Measurements from ENCODE around the gene SRPRA. TPM values are rescaled to one million over a fixed set of nuclear protein-coding genes. Genes with fewer than 3 reads are reported as not detected.

SRPRA gene
- total and polyA plus RNA-seq, 10 of the 15 experiments (the other 5 are each of a cell fraction or from before 2014, with no cell fraction given) = 29.6 to 131 (median 92.8) TPM

- TF ChIP-seq, protein P1, sequence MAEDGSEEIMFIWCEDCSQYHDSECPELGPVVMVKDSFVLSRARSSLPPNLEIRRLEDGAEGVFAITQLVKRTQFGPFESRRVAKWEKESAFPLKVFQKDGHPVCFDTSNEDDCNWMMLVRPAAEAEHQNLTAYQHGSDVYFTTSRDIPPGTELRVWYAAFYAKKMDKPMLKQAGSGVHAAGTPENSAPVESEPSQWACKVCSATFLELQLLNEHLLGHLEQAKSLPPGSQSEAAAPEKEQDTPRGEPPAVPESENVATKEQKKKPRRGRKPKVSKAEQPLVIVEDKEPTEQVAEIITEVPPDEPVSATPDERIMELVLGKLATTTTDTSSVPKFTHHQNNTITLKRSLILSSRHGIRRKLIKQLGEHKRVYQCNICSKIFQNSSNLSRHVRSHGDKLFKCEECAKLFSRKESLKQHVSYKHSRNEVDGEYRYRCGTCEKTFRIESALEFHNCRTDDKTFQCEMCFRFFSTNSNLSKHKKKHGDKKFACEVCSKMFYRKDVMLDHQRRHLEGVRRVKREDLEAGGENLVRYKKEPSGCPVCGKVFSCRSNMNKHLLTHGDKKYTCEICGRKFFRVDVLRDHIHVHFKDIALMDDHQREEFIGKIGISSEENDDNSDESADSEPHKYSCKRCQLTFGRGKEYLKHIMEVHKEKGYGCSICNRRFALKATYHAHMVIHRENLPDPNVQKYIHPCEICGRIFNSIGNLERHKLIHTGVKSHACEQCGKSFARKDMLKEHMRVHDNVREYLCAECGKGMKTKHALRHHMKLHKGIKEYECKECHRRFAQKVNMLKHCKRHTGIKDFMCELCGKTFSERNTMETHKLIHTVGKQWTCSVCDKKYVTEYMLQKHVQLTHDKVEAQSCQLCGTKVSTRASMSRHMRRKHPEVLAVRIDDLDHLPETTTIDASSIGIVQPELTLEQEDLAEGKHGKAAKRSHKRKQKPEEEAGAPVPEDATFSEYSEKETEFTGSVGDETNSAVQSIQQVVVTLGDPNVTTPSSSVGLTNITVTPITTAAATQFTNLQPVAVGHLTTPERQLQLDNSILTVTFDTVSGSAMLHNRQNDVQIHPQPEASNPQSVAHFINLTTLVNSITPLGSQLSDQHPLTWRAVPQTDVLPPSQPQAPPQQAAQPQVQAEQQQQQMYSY (CRISPR knock-in tag; IDR thresholded peaks at IDR 0.05) = no peak
- no peak for TF ChIP-seq ETV6 (conservative IDR thresholded peaks at IDR 0.05 in 1 of 2, IDR thresholded peaks at IDR 0.05 in 1 of 2; ENCODE audit: borderline replicate concordance in 1 of 2, low read depth in 1 of 2)
- TF ChIP-seq SIN3A (IDR thresholded peaks at IDR 0.05; ENCODE audit: low read depth, low read length) = no peak
These were observed 43.4 kb downstream of the SRPRA start (continued) for GRCh38 chr11:126225295-126225665.

DNA sequence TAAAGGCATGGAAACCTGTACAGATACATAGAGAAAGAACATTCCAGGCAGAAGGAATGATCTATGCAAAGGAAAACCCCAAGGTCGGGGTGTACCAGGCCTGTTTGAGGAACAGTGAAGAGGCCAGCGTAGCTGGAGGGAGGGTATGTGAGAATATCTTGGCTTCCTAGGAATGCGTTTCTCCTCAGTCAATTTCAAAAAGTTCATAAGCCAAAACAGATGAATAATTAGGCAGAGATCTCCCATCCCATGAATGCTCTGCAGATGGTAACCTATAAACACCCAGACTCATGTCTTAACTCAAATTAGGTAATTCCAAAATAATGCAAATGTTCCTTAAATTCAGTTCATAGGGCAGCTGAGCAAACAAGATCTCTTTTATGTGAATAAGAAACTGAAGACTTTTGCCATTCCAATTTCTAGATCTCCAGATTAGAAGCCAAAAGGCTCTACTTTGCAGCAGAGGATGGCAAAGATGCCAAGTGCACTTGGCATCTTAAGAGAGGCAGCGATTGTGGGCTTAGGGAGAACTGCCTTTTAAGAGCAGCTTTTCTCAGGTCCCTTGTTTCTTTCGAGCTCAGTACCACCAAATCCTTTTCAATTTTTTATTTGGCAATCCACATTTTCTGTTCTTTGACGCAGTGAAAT, 43.9 kb downstream of the SRPRA start:
- no peaks in the 10 kb centered on the region for H3K27me3 ChIP-seq (replicated peaks in 1 of 2; ENCODE audit: control insufficient read depth in 2 of 2, insufficient read depth in 2 of 2, low read length in 1 of 2)
- H4K20me1 ChIP-seq (ENCODE audit: control insufficient read depth, insufficient read depth) = no peaks in the 10 kb centered on the region
- RAD21 ChIA-PET (ENCODE audit: unreplicated experiment) = no interaction called here
- in situ Hi-C loops (cut with MboI) = no loop called here
- H3K79me2 ChIP-seq (ENCODE audit: control insufficient read depth, insufficient read depth, low read length) = peaks cover 5% of the 10 kb centered on the region
- POLR2A ChIA-PET = interaction anchor here (0.6 kb wide), 1 partner anchor 331 kb away, joined by 3 read pairs; no protein-coding TSS in a partner anchor
- H3K4me1 ChIP-seq (ENCODE audit: control insufficient read depth, insufficient read depth, low read length) = peaks cover 5% of the 10 kb centered on the region
- H2AFZ ChIP-seq (ENCODE audit: control insufficient read depth, low read depth, low read length) = no peak overlapping the region
- intact Hi-C loops (cut with micrococcal nuclease; ENCODE audit: unreplicated experiment) = no loop called here
- no peak for ATAC-seq
- BruUV-seq (replicated peaks) = no TSS peak
- SMC1A ChIA-PET (ENCODE audit: uncharacterized antibody, unreplicated experiment) = interaction anchor here (1.4 kb wide), 1 partner anchor 8 kb away, joined by 3 read pairs; no protein-coding TSS in a partner anchor
- H3K36me3 ChIP-seq (ENCODE audit: control insufficient read depth in 2 of 2, insufficient read depth in 2 of 2, low read length in 1 of 2) = peaks cover 0 to 1% of the 10 kb centered on the region in 2 experiments; a peak in 2 of 4 replicates
- CTCF ChIA-PET = interaction anchor here (1.0 kb wide), 1 partner anchor 256 kb away, joined by 4 read pairs; no protein-coding TSS in a partner anchor
- over 99% methylated on average over 6 of the region's 6 CpGs for WGBS (ENCODE audit: insufficient coverage, insufficient replicate concordance, low lambda C conversion rate, missing lambda C conversion rate)
- H3K9ac ChIP-seq (ENCODE audit: control insufficient read depth, insufficient read depth, low read length) = no peak overlapping the region
- no peak overlapping the region for H3K27ac ChIP-seq (ENCODE audit: control insufficient read depth, insufficient read depth)
- H3K4me2 ChIP-seq (ENCODE audit: control insufficient read depth, insufficient read depth) = no peak overlapping the region
- H3K9me3 ChIP-seq (replicated peaks; ENCODE audit: control insufficient read depth, insufficient read depth, low read length) = no peaks in the 10 kb centered on the region
- no peak for FAIRE-seq
- H3K4me3 ChIP-seq = no peak overlapping the region
- DNase-seq (ENCODE audit: low read depth, low spot score) = no peak
- no peak for TF ChIP-seq NR2C2 (IDR thresholded peaks at IDR 0.05; ENCODE audit: borderline replicate concordance, control insufficient read depth, insufficient read length, low read depth)
- no peak for TF ChIP-seq STAT1 (conservative IDR thresholded peaks at IDR 0.05)
- no peak for TF ChIP-seq IRF4 (IDR thresholded peaks at IDR 0.05; ENCODE audit: low read depth, low read length)
- TF ChIP-seq CHD2 (IDR thresholded peaks at IDR 0.05; ENCODE audit: borderline replicate concordance, low read depth, low read length) = no peak
- TF ChIP-seq RAD21 (IDR thresholded peaks at IDR 0.05; ENCODE audit: insufficient read depth, low read depth, low read length) = no peak
- TF ChIP-seq ZNF274 (IDR thresholded peaks at IDR 0.05; ENCODE audit: insufficient read depth, insufficient read length) = no peak
- TF ChIP-seq JUNB (IDR thresholded peaks at IDR 0.05) = no peak
- TF ChIP-seq CUX1 (IDR thresholded peaks at IDR 0.05; ENCODE audit: insufficient replicate concordance, low read depth, low read length) = no peak
- TF ChIP-seq DPF2 (IDR thresholded peaks at IDR 0.05) = no peak
- no peak for TF ChIP-seq IKZF1 (conservative IDR thresholded peaks at IDR 0.05)

Data from GM12878 (cell line).